Measurements from ENCODE around the gene OTOG.

The OTOG gene

GRCh38 chr11:17686231-17686980, 139.3 kb downstream of the OTOG start:
- no peak for FAIRE-seq

GRCh38 chr11:17687946-17688670, 141.0 kb downstream of the OTOG start:
- FAIRE-seq: no peak
- no peak for DNase-seq (ENCODE audit: insufficient read length, low spot score)

More at GRCh38 chr11:17686231-17686980, 139.3 kb downstream of the OTOG start:
- DNase-seq (ENCODE audit: insufficient read length, low spot score): no peak

DNA sequence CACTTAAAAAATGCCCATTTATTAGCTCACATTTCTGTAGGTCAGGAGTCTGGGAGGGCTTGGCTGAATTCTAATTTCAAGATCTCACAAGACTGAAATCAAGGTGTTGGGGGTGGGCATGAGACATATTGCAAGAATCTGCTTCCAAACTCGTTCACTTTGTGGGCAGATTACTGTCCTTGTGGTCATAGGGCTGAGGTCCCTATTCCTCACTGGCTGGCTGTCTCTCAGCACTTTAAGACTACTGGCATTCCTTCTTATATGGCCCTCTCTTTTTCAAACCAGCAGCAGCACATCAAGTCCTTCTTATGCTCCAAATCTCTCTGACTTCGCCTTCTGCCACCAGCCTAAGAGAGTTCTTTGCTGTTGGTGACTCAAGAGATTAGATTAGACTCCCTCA, 144.5 kb downstream of the OTOG start:
- FAIRE-seq (no peak), DNase-seq (ENCODE audit: insufficient read length, low spot score) (no peak)

DNA sequence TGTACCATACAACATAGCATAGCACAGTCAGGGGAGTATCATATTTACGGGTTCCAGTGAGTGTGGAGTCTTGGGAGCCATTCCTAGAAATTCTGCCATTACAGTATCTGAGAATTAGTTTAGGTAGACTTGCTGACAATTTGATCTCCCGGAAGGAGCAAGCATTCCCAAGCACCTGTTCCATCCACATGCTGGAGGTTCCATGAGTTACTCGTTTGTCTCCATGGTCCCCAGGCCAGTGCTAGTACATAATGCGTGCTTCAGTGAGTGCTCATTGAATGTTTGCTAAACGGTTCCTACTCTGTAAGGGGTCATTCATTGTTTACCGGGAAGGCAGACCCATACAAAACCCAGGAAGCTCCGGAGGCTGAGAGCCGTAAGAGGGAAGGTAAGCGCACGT, 144.9 kb downstream of the OTOG start:
- FAIRE-seq (no peak), DNase-seq (ENCODE audit: insufficient read length, low spot score) (no peak)

DNA sequence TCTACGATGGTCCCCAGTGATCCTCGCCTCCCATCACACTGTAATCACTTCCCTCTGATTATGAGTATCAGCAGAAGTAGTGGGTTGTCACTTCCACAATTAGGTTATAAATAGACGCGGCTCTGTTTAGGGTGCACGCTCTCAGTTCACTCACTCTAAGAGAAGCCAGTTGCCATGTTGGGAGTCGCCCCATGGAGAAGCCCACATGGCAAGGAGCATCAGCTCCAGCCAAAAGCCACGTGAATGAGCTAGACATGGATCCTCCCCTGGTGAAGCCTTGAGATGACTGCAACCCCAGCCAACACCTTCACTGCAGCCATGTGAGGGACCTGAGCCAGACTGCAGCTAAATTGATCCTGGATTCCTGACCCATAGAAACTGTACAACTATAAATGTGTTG, 145.9 kb downstream of the OTOG start:
- no peak for DNase-seq (ENCODE audit: insufficient read length, low spot score)

GRCh38 chr11:17693531-17693930, 146.5 kb downstream of the OTOG start:
- no peak for DNase-seq (ENCODE audit: insufficient read length, low spot score)
- FAIRE-seq: no peak

More for the DNA sequence above, 145.9 kb downstream of the OTOG start:
- no peak for FAIRE-seq

DNA sequence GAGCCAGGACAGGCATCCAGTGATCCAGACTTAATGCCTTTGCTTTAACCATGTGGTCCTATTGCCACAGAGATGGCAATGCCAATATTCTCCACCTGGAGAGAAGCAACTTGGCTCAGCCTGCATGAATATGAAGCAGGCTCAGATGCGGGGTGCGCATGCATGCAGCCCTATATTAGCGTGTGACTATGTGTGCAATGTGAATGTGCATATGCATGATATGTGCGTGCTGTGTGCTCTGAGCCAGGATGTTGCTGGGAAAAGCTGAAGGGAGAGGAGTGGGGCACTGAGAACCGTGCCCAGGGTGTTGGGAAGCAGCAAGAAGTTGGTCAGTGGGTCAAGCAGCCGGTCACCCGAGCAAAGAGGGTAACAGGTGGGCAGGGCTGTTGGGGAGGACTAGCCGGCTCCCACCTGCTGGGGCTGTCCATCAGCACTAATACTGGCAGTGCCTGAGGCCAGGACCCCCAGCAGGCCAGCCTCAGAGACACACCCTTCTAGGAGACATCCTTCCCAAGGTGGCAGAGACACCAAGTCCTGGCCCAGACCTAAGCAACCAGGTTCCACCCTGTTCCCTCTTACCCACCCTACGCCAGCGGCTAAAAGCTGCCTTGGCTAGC, 147.5 kb downstream of the OTOG start:
- FAIRE-seq (no peak), DNase-seq (ENCODE audit: insufficient read length, low spot score) (no peak)

- FAIRE-seq (no peak), DNase-seq (ENCODE audit: insufficient read length, low spot score) (no peak)
Measured at GRCh38 chr11:17695454-17696441, 148.7 kb downstream of the OTOG start.

DNA sequence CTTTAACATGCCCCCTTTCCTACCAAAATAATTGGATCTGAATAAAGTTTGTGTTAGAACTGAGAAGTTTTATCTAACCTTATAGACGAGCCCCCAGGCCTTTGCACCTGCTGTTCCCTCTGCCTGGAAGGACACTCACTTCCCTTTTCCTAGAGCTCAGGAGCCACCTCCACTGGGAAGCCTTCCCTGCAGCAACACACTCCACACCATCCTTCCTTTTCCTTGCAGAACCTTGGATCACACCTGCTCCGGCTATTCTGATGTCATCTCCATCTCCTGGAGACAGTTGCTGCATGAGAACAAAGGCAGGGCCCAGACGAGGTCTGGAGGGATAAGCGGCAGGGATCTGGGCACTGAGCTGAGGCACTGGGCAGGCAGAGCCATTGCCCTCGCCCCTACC, 149.7 kb downstream of the OTOG start:
- FAIRE-seq (no peak), DNase-seq (ENCODE audit: insufficient read length, low spot score) (no peak)
